ENCODE measurements around the gene PAK1. TPM values are rescaled to one million over a fixed set of nuclear protein-coding genes. Genes with fewer than 3 reads are reported as not detected.
"Not testable (repeated sequence)": the region's sequence is repeated elsewhere in the genome, so short reads cannot be mapped to it uniquely, and the experiment has no call there.

Gene PAK1
- total and polyA plus RNA-seq, 9 of the 15 experiments (the other 6 are each of a cell fraction or from before 2014, with no cell fraction given) = 0.52 to 11.7 (median 1.9) TPM

- POLR2A ChIA-PET = interaction anchor here (0.7 kb wide), 1 partner anchor 8 kb away, joined by 3 read pairs; no protein-coding TSS in a partner anchor
- CTCF ChIA-PET (ENCODE audit: low intra/inter-chr PET ratio) = no interaction called here
- no peak for TF ChIP-seq ZNF184 (CRISPR knock-in tag; IDR thresholded peaks at IDR 0.05)
- TF ChIP-seq ZNF431 (CRISPR knock-in tag; IDR thresholded peaks at IDR 0.05) = no peak
- no peak for TF ChIP-seq ZC3H8 (IDR thresholded peaks at IDR 0.05)
- no peaks in the 10 kb centered on the region for H4K20me1 ChIP-seq (replicated peaks; ENCODE audit: control insufficient read depth, insufficient read depth, low read length)
- no peak for ATAC-seq
- no peak overlapping the region for H3K4me2 ChIP-seq (ENCODE audit: insufficient read depth, low read length)
- intact Hi-C loops (cut with micrococcal nuclease) (no loop called here), in situ Hi-C loops (cut with MboI) (no loop called here)
- no peaks in the 10 kb centered on the region for H3K9me3 ChIP-seq (replicated peaks; ENCODE audit: control insufficient read depth, insufficient read depth, low read depth, low read length)
- no peaks in the 10 kb centered on the region for H3K79me2 ChIP-seq (ENCODE audit: control insufficient read depth, insufficient read depth, low read length)
- no peaks in the 10 kb centered on the region for H3K36me3 ChIP-seq (ENCODE audit: control insufficient read depth, insufficient read depth, low read length)
- H3K27ac ChIP-seq (ENCODE audit: extremely low read depth, low read depth, low read length) = no peak overlapping the region
- H3K27me3 ChIP-seq (ENCODE audit: control insufficient read depth in 2 of 2, insufficient read depth in 2 of 2, low read length in 2 of 2) = no peaks in the 10 kb centered on the region; a peak in 2 of 5 replicates
- H3K4me3 ChIP-seq = no peak overlapping the region
- WGBS (ENCODE audit: insufficient coverage, low coverage, missing lambda C conversion rate) = 0% methylated on average over 2 of the region's 2 CpGs
- no peak for FAIRE-seq
- H2AFZ ChIP-seq (ENCODE audit: low read depth, low read length) = no peak overlapping the region
- H3K9ac ChIP-seq (ENCODE audit: insufficient read depth in 1 of 2, low read depth in 2 of 2, low read length in 2 of 2) = no peak overlapping the region
- H3K9me1 ChIP-seq (ENCODE audit: control insufficient read depth, insufficient read depth, low read length) = no peaks in the 10 kb centered on the region
- H3K4me1 ChIP-seq (replicated peaks in 1 of 2; ENCODE audit: control insufficient read depth in 2 of 2, insufficient read depth in 2 of 2, low read length in 2 of 2) = no peaks in the 10 kb centered on the region
- BruUV-seq (replicated peaks) = no TSS peak
- no peak for DNase-seq (ENCODE audit: extremely low read depth in 1 of 4, low spot score in 3 of 4)
Observed at GRCh38 chr11:77384571-77384970, 89.3 kb downstream of the PAK1 start.

GRCh38 chr11:77383349-77383748, 90.5 kb downstream of the PAK1 start:
- intact Hi-C loops (cut with micrococcal nuclease); H3K4me2 ChIP-seq (ENCODE audit: insufficient read depth, low read length); BruUV-seq (replicated peaks); DNase-seq (ENCODE audit: extremely low read depth in 1 of 4, low spot score in 3 of 4); H3K9ac ChIP-seq (ENCODE audit: insufficient read depth in 1 of 2, low read depth in 2 of 2, low read length in 2 of 2); H2AFZ ChIP-seq (ENCODE audit: low read depth, low read length); H3K9me1 ChIP-seq (ENCODE audit: control insufficient read depth, insufficient read depth, low read length); FAIRE-seq; H3K27ac ChIP-seq (ENCODE audit: extremely low read depth, low read depth, low read length); H4K20me1 ChIP-seq (replicated peaks; ENCODE audit: control insufficient read depth, insufficient read depth, low read length); CTCF ChIA-PET (ENCODE audit: low intra/inter-chr PET ratio); H3K4me3 ChIP-seq; in situ Hi-C loops (cut with MboI); H3K79me2 ChIP-seq (ENCODE audit: control insufficient read depth, insufficient read depth, low read length); POLR2A ChIA-PET; H3K27me3 ChIP-seq (ENCODE audit: control insufficient read depth in 2 of 2, insufficient read depth in 2 of 2, low read length in 2 of 2); H3K36me3 ChIP-seq (ENCODE audit: control insufficient read depth, insufficient read depth, low read length); H3K4me1 ChIP-seq (replicated peaks in 1 of 2; ENCODE audit: control insufficient read depth in 2 of 2, insufficient read depth in 2 of 2, low read length in 2 of 2); ATAC-seq; H3K9me3 ChIP-seq (replicated peaks; ENCODE audit: control insufficient read depth, insufficient read depth, low read depth, low read length): not testable (repeated sequence)
- 2% methylated on average over 7 of the region's 7 CpGs for WGBS (ENCODE audit: insufficient coverage, low coverage, missing lambda C conversion rate)
